Skeletal muscle tissue (tissue), 4 donors: Measurements from ENCODE around the gene PDRG1. TPM values are rescaled to one million over a fixed set of nuclear protein-coding genes. Genes with fewer than 3 reads are reported as not detected.

ENCODE experiments used
- H3K27ac ChIP-seq: one replicate; pipeline ENCODE4 v1.7.0; 2013; ENCODE audit warnings: mild to moderate bottlenecking, low read depth, low read length, inconsistent platforms
- H3K27me3 ChIP-seq, 3 donors: one replicate each; pipeline ENCODE4 v1.7.0; 2013; ENCODE audit warnings: low read length in 3 of 3; ENCODE audit not compliant: control insufficient read depth in 3 of 3, insufficient read depth in 3 of 3
- H3K36me3 ChIP-seq, 3 donors: one replicate each; pipeline ENCODE4 v1.7.0; 2013; ENCODE audit warnings: low read length in 3 of 3; ENCODE audit not compliant: control insufficient read depth in 3 of 3, insufficient read depth in 3 of 3
- H3K4me1 ChIP-seq, 3 donors: one replicate each; pipeline ENCODE4 v1.7.0; 2013; ENCODE audit warnings: low read length in 3 of 3, mild to moderate bottlenecking in 3 of 3; ENCODE audit not compliant: control insufficient read depth in 3 of 3, insufficient read depth in 3 of 3
- H3K4me3 ChIP-seq, 3 donors: one replicate each; pipeline ENCODE4 v1.7.0; 2013; ENCODE audit warnings: low read length in 3 of 3
- H3K9ac ChIP-seq, 3 donors: one replicate each; pipeline ENCODE4 v1.7.0; 2013; ENCODE audit warnings: low read length in 3 of 3, mild to moderate bottlenecking in 3 of 3, moderate library complexity in 2 of 3, low read depth in 1 of 3
- H3K9me3 ChIP-seq, 3 donors: one replicate each; pipeline ENCODE4 v1.7.0; 2013; ENCODE audit warnings: low read length in 3 of 3; ENCODE audit not compliant: control insufficient read depth in 3 of 3
- total RNA-seq: library from RNA; depleted of rRNA; stranded (reverse); fragments of >200 nt; gene quantifications from one replicate; pipeline ENCODE4 v1.2.3, GENCODE V29; 2014
- donor health status: Osteomylitis.

Gene PDRG1
- total RNA-seq, 1 donor from 2014 or later: 3.1 TPM

GRCh38 chr20:31910071-31910803 lies 41.6 kb downstream of the PDRG1 start:
- Histone ChIP-seq H3K27ac (no peak overlapping the region), H3K9ac (no peak overlapping the region), H3K4me3 (no peak overlapping the region), H3K36me3 (no peaks in the 10 kb centered on the region), H3K27me3 (no peaks in the 10 kb centered on the region), H3K9me3 (no peaks in the 10 kb centered on the region), H3K4me1 (no peaks in the 10 kb centered on the region)

- no peak overlapping the region for H3K4me3 ChIP-seq
- no peaks in the 10 kb centered on the region for H3K9me3 ChIP-seq
- no peaks in the 10 kb centered on the region for H3K36me3 ChIP-seq
- H3K27ac ChIP-seq: no peak overlapping the region
- no peak overlapping the region for H3K9ac ChIP-seq
- no peaks in the 10 kb centered on the region for H3K27me3 ChIP-seq
- no peaks in the 10 kb centered on the region for H3K4me1 ChIP-seq
Observed at GRCh38 chr20:31909253-31910070, 42.4 kb downstream of the PDRG1 start.

GRCh38 chr20:31908424-31908823 lies 43.4 kb downstream of the PDRG1 start:
- Histone ChIP-seq H3K4me3 (no peak overlapping the region), H3K9me3 (no peaks in the 10 kb centered on the region)

GRCh38 chr20:31908016-31908415 lies 43.8 kb downstream of the PDRG1 start:
- Histone ChIP-seq H3K36me3 (no peaks in the 10 kb centered on the region), H3K9ac (no peak overlapping the region), H3K4me1 (no peaks in the 10 kb centered on the region), H3K9me3 (no peaks in the 10 kb centered on the region), H3K27me3 (no peaks in the 10 kb centered on the region), H3K27ac (no peak overlapping the region), H3K4me3 (no peak overlapping the region)

More at GRCh38 chr20:31908424-31908823, 43.4 kb downstream of the PDRG1 start:
- Histone ChIP-seq H3K9ac (no peak overlapping the region), H3K4me1 (no peaks in the 10 kb centered on the region), H3K27me3 (no peaks in the 10 kb centered on the region), H3K36me3 (no peaks in the 10 kb centered on the region), H3K27ac (no peak overlapping the region)

GRCh38 chr20:31907046-31907445 lies 44.8 kb downstream of the PDRG1 start:
- Histone ChIP-seq H3K4me1 (no peaks in the 10 kb centered on the region), H3K4me3 (no peak overlapping the region), H3K27ac (no peak overlapping the region), H3K9me3 (no peaks in the 10 kb centered on the region), H3K9ac (no peak overlapping the region), H3K36me3 (no peaks in the 10 kb centered on the region), H3K27me3 (no peaks in the 10 kb centered on the region)

- no peaks in the 10 kb centered on the region for H3K36me3 ChIP-seq
- H3K9me3 ChIP-seq: no peaks in the 10 kb centered on the region
- H3K27ac ChIP-seq: no peak overlapping the region
- peaks cover 0 to under 1% (median 0%) of the 10 kb centered on the region in 3 donors for H3K27me3 ChIP-seq
- no peak overlapping the region for H3K4me3 ChIP-seq
- H3K4me1 ChIP-seq: no peaks in the 10 kb centered on the region
- H3K9ac ChIP-seq: no peak overlapping the region
Observed at GRCh38 chr20:31906001-31906400, 45.8 kb downstream of the PDRG1 start.

- H3K27ac ChIP-seq: no peak overlapping the region
- H3K4me3 ChIP-seq: no peak overlapping the region
- no peaks in the 10 kb centered on the region for H3K36me3 ChIP-seq
- H3K9me3 ChIP-seq: no peaks in the 10 kb centered on the region
- H3K4me1 ChIP-seq: no peaks in the 10 kb centered on the region
- peaks cover 0 to 5% (median 0%) of the 10 kb centered on the region in 3 donors for H3K27me3 ChIP-seq
- H3K9ac ChIP-seq: no peak overlapping the region
Observed at GRCh38 chr20:31903627-31904386, 48.0 kb downstream of the PDRG1 start.

GRCh38 chr20:31901615-31902014 lies 50.2 kb downstream of the PDRG1 start:
- Histone ChIP-seq H3K9ac (no peak overlapping the region), H3K36me3 (no peaks in the 10 kb centered on the region), H3K4me3 (no peak overlapping the region), H3K9me3 (no peaks in the 10 kb centered on the region), H3K27ac (no peak overlapping the region), H3K27me3 (peaks cover 0 to 5% (median 0%) of the 10 kb centered on the region in 3 donors), H3K4me1 (no peaks in the 10 kb centered on the region)

- H3K27ac ChIP-seq: no peak overlapping the region
- no peak overlapping the region for H3K9ac ChIP-seq
- no peak overlapping the region for H3K4me3 ChIP-seq
- no peaks in the 10 kb centered on the region for H3K9me3 ChIP-seq
- H3K27me3 ChIP-seq: peaks cover 0 to 5% (median 0%) of the 10 kb centered on the region in 3 donors
- peaks cover 0 to 2% (median 0%) of the 10 kb centered on the region in 3 donors for H3K4me1 ChIP-seq
- H3K36me3 ChIP-seq: no peaks in the 10 kb centered on the region
Observed at GRCh38 chr20:31897541-31897940, 54.3 kb downstream of the PDRG1 start.
